Thyroid gland (tissue), 4 donors: ENCODE measurements around the gene WWTR1.

Source experiments
- CTCF ChIP-seq, 6 experiments: fragments of 200-600 bp in 3 of 6; fragments of 450-650 bp in 3 of 6; sonication (generic) in 3 of 6; IDR thresholded peaks; one replicate each; pipeline ENCODE4 v1.5.1; 2016 to 2019; ENCODE audit warnings: antibody characterized with exemption in 6 of 6, mild to moderate bottlenecking in 2 of 6, inconsistent platforms in 1 of 6, moderate library complexity in 1 of 6
- POLR2A ChIP-seq, 2 donors: fragments of 450-650 bp; IDR thresholded peaks; one replicate each; pipeline ENCODE4 v1.6.1; 2017; ENCODE audit warnings: antibody characterized with exemption in 2 of 2, mild to moderate bottlenecking in 2 of 2, moderate library complexity in 1 of 2

- TF ChIP-seq CTCF (IDR thresholded peaks at IDR 0.05) (no peak), POLR2A (IDR thresholded peaks at IDR 0.05) (no peak)
Observed at GRCh38 chr3:149510480-149510879, 147.3 kb downstream of the WWTR1 start.
